ENCODE data around the gene GALNT2. TPM values are rescaled to one million over a fixed set of nuclear protein-coding genes. Genes with fewer than 3 reads are reported as not detected.

GALNT2 gene
- total RNA-seq, 4 donors from 2014 or later: 47.9 to 78.6 (median 60.0) TPM

DNA sequence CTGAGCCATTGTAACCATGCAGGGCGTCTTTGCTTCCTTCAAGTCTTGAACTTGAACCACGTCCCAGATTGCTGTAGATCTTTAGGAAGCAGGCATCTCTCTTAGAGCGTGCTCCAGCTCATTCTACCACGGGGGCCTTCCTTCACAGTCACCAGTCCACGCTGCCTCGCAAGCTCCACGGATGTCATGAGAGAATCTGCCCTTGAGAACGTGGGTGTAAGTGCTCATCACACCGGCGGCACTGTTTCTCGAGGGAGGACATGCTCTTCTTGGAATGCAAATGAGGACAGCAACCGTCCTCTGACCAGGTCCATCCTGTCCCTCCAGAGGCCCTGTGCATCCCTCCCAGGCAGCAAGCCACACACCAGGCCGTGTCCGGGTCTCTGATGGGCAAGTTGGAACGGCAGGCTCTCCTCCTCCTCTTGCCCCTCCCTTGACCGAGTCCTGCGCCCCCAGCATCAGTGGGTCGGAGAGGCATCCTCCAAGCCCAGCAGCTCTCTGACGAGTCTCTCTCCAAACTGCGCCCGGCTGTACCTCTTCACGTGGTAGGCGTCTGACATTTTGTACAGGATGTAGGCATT lies 256.0 kb downstream of the GALNT2 start:
- 90% methylated on average over 23 of the region's 23 CpGs for WGBS, 2 donors
- Histone ChIP-seq H3K4me1 (no peaks in the 10 kb centered on the region), H3K9me3 (no peaks in the 10 kb centered on the region), H3K36me3 (no peaks in the 10 kb centered on the region), H3K27me3 (no peaks in the 10 kb centered on the region), H3K4me3 (no peak overlapping the region), H3K27ac (no peak overlapping the region)
- DNase-seq (ENCODE audit: low spot score in 2 of 2): no peak
- TF ChIP-seq CTCF (IDR thresholded peaks at IDR 0.05) (no peak), EP300 (IDR thresholded peaks at IDR 0.05) (no peak), POLR2A (IDR thresholded peaks at IDR 0.05) (no peak)

DNA sequence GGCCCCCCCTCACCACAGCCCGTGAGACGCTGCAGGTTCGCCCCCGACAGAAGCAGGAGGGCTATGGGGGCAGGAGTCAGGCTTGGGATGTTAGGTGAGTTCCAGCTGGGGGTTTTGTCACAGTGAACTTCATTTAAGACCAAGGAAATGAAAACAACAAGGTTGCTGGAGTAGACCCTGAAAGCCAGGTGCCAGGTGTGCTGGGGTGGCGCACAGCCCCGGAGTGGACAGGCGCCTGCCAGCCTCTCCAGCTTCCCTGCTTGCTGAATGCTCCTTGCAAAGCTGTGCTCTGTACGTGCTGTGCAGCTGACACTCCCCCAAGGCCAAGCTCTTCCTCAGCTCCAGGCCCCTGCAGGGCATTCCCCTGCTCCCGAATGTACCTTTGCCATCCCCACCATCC lies 256.6 kb downstream of the GALNT2 start:
- H3K36me3 ChIP-seq: no peaks in the 10 kb centered on the region
- TF ChIP-seq EP300 (IDR thresholded peaks at IDR 0.05) (no peak), POLR2A (IDR thresholded peaks at IDR 0.05) (no peak), CTCF (IDR thresholded peaks at IDR 0.05) (no peak)
- H3K27me3 ChIP-seq: no peaks in the 10 kb centered on the region
- WGBS, 2 donors: 91 to 93% methylated on average over 9 of the region's 9 CpGs
- no peak for DNase-seq (ENCODE audit: low spot score in 2 of 2)
- H3K4me3 ChIP-seq: no peak overlapping the region
- no peaks in the 10 kb centered on the region for H3K4me1 ChIP-seq
- no peak overlapping the region for H3K27ac ChIP-seq
- no peaks in the 10 kb centered on the region for H3K9me3 ChIP-seq

DNA sequence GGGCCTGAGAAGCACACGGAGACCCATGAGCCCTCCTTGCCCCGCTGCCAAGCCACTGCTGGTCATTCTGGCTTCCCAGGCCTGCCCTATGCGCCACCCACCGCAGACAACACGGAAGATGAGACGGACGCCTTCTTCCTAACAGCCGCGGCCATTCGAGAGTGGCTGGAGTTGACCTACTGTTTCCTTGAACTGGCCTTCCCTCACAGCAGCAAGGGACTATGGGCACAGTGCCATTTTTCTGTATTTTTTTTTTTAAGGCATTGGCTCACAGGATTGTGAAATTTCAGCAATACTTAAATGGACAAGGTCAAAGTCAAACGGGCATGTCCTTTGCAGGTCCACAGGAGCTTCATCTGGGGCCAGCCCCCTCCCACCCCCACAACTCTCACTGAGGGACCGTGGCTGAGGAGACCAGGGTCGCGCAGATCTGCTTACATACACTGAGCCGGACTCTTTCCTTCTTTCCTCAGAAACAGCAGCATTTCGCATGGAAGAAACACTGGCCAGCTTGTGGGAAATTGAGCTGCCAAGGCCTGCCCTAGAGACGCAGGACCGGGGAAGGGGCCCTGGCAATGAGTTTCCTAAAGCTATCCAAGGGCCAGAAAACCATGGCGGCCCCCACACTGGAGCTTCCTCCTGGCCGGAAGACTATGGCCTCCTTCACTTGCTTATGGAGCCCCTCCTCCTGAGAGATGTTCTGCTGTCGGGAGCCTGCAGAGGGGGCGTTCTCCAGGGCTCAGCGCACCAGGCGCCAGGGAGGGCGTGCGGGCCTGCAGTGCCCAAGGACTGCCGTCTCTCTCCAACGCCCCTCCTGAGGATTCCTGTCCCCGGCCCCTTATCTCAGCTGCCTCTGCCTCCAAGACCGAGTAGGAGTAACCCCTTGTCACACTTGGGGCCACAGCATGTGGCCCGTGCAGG lies 260.2 kb downstream of the GALNT2 start:
- no peak overlapping the region for H3K27ac ChIP-seq
- no peaks in the 10 kb centered on the region for H3K36me3 ChIP-seq
- no peak for TF ChIP-seq CTCF (IDR thresholded peaks at IDR 0.05)
- TF ChIP-seq EP300 (IDR thresholded peaks at IDR 0.05): no peak
- TF ChIP-seq POLR2A (IDR thresholded peaks at IDR 0.05): no peak
- WGBS, 2 donors: 67 to 74% methylated on average over 29 to 31 of the region's 31 CpGs
- no peaks in the 10 kb centered on the region for H3K27me3 ChIP-seq
- H3K9me3 ChIP-seq: no peaks in the 10 kb centered on the region
- no peak overlapping the region for H3K4me3 ChIP-seq
- H3K4me1 ChIP-seq: no peaks in the 10 kb centered on the region
- no peak for DNase-seq (ENCODE audit: low spot score in 2 of 2)

DNA sequence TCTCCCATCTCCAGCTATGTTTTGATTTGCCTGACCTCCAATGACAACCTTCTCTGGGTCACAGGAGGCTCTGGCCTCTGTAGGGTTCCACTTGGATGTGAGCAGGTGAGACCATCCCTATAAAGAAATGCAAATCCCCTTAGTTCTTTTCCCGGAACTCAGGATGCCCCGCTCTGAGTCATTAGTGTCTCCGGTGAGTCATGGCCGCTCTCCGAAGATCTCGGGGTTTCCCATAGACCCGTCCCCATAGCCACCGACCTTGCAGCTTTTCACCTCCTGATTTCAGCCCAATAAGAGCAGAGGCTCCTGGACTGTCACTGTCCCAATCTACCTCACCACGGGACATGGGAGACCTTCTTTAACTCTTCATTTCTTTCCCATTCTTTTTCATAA lies 260.9 kb downstream of the GALNT2 start:
- no peak overlapping the region for H3K27ac ChIP-seq
- no peaks in the 10 kb centered on the region for H3K9me3 ChIP-seq
- WGBS, 2 donors: 88 to 89% methylated on average over 9 of the region's 9 CpGs
- no peak for TF ChIP-seq EP300 (IDR thresholded peaks at IDR 0.05)
- TF ChIP-seq POLR2A (IDR thresholded peaks at IDR 0.05): no peak
- no peak overlapping the region for H3K4me3 ChIP-seq
- no peaks in the 10 kb centered on the region for H3K36me3 ChIP-seq
- H3K27me3 ChIP-seq: no peaks in the 10 kb centered on the region
- no peaks in the 10 kb centered on the region for H3K4me1 ChIP-seq
- no peak for DNase-seq (ENCODE audit: low spot score in 2 of 2)

- no peaks in the 10 kb centered on the region for H3K4me1 ChIP-seq
- no peak for TF ChIP-seq CTCF (IDR thresholded peaks at IDR 0.05)
- no peak for TF ChIP-seq POLR2A (IDR thresholded peaks at IDR 0.05)
- no peak for TF ChIP-seq EP300 (IDR thresholded peaks at IDR 0.05)
- WGBS, 2 donors: 87 to 91% methylated on average over 7 of the region's 7 CpGs
Measured at GRCh38 chr1:230328342-230329015, 261.4 kb downstream of the GALNT2 start.

More at GRCh38 chr1:230328342-230329015, 261.4 kb downstream of the GALNT2 start:
- no peak overlapping the region for H3K4me3 ChIP-seq
- no peaks in the 10 kb centered on the region for H3K9me3 ChIP-seq
- no peak for DNase-seq (ENCODE audit: low spot score in 2 of 2)
- no peak overlapping the region for H3K27ac ChIP-seq
- H3K27me3 ChIP-seq: no peaks in the 10 kb centered on the region
- no peaks in the 10 kb centered on the region for H3K36me3 ChIP-seq

All from tibial nerve (tissue), 4 donors.